ENCODE measurements around the gene STON1.

The STON1 gene, protein sequence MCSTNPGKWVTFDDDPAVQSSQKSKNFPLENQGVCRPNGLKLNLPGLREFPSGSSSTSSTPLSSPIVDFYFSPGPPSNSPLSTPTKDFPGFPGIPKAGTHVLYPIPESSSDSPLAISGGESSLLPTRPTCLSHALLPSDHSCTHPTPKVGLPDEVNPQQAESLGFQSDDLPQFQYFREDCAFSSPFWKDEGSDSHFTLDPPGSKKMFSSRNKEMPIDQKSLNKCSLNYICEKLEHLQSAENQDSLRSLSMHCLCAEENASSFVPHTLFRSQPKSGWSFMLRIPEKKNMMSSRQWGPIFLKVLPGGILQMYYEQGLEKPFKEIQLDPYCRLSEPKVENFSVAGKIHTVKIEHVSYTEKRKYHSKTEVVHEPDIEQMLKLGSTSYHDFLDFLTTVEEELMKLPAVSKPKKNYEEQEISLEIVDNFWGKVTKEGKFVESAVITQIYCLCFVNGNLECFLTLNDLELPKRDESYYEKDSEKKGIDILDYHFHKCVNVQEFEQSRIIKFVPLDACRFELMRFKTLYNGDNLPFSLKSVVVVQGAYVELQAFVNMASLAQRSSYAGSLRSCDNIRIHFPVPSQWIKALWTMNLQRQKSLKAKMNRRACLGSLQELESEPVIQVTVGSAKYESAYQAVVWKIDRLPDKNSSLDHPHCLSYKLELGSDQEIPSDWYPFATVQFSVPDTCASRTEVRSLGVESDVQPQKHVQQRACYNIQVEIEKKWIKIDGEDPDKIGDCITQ

GRCh38 chr2:48530033-48530811 is at the start of gene STON1:
Gene STON1 (plus strand): TSS chr2:48530154. CDS start chr2:48580634, 50,480 bp downstream.
- FAIRE-seq, result no peak
- peak; percentile 49 for DNase-seq (ENCODE audit: insufficient read length, low spot score)

DNA sequence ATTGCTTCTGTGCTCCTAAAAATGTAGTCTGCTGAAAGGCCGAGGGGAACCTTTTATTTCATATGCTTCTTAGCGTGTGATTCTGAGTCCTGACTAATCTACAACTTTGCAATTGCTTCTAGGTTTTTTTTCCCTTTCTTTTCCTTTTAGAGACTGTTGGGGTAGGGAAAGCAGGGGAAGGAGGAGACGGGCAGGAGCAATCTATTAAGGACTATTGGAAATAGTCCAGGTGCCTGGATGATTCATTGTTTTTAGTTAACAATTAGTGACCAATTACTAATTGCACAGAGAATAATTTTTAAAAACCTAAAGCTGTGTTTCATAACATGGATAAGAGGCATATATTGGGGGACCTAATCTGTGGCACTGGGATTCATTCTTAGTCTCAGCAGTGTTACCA is 49.4 kb upstream of the STON1 start:
- TF ChIP-seq CTCF (IDR thresholded peaks at IDR 0.05; ENCODE audit: insufficient read depth, missing control alignments), result no peak
- DNase-seq (ENCODE audit: insufficient read length, low spot score) (no peak), FAIRE-seq (peak; percentile 35)

More at GRCh38 chr2:48530033-48530811, at the start of gene STON1:
- TF ChIP-seq CTCF (IDR thresholded peaks at IDR 0.05; ENCODE audit: insufficient read depth, missing control alignments), result no peak

- FAIRE-seq, result peak; percentile 48
- no peak for TF ChIP-seq CTCF (IDR thresholded peaks at IDR 0.05; ENCODE audit: insufficient read depth, missing control alignments)
Observed at GRCh38 chr2:48482313-48482712, 47.6 kb upstream of the STON1 start.

GRCh38 chr2:48482769-48483168 is 47.2 kb upstream of the STON1 start:
- no peak for TF ChIP-seq CTCF (IDR thresholded peaks at IDR 0.05; ENCODE audit: insufficient read depth, missing control alignments)
- FAIRE-seq, result no peak
- DNase-seq (ENCODE audit: insufficient read length, low spot score), result no peak

More at GRCh38 chr2:48482313-48482712, 47.6 kb upstream of the STON1 start:
- DNase-seq (ENCODE audit: insufficient read length, low spot score), result no peak

DNA sequence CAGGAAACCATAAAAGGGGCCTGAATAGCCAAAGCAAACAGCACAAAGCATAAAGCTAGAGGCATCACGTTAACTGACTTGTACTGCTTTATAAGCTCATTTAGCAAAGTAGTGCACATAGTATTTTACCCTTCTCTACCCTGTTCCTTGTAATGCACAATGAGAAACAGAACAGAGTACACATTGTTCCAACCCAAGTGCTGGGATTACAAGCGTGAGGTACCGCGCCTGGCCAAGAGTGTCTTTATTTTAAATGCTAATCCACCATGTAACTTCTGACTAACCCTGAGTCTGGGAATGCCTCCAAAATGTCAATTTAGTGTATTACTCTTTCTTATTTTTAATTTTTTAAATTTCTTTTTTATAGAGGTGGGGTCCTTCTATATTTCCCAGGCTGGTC is 46.4 kb upstream of the STON1 start:
- FAIRE-seq (peak; percentile 25), DNase-seq (ENCODE audit: insufficient read length, low spot score) (no peak)
- no peak for TF ChIP-seq CTCF (IDR thresholded peaks at IDR 0.05; ENCODE audit: insufficient read depth, missing control alignments)

GRCh38 chr2:48483916-48484315 is 46.0 kb upstream of the STON1 start:
- no peak for TF ChIP-seq CTCF (IDR thresholded peaks at IDR 0.05; ENCODE audit: insufficient read depth, missing control alignments)
- no peak for FAIRE-seq
- no peak for DNase-seq (ENCODE audit: insufficient read length, low spot score)

Data from D721Med (cell line).